ENCODE data around the gene RYR1. TPM values are rescaled to one million over a fixed set of nuclear protein-coding genes. Genes with fewer than 3 reads are reported as not detected.
A peak's percentile ranks its signal among the peaks of the same experiment; 100 is the strongest.

RYR1 gene
- polyA plus RNA-seq, 3 donors: 0.76 to 2.1 (median 2.1) TPM

DNA sequence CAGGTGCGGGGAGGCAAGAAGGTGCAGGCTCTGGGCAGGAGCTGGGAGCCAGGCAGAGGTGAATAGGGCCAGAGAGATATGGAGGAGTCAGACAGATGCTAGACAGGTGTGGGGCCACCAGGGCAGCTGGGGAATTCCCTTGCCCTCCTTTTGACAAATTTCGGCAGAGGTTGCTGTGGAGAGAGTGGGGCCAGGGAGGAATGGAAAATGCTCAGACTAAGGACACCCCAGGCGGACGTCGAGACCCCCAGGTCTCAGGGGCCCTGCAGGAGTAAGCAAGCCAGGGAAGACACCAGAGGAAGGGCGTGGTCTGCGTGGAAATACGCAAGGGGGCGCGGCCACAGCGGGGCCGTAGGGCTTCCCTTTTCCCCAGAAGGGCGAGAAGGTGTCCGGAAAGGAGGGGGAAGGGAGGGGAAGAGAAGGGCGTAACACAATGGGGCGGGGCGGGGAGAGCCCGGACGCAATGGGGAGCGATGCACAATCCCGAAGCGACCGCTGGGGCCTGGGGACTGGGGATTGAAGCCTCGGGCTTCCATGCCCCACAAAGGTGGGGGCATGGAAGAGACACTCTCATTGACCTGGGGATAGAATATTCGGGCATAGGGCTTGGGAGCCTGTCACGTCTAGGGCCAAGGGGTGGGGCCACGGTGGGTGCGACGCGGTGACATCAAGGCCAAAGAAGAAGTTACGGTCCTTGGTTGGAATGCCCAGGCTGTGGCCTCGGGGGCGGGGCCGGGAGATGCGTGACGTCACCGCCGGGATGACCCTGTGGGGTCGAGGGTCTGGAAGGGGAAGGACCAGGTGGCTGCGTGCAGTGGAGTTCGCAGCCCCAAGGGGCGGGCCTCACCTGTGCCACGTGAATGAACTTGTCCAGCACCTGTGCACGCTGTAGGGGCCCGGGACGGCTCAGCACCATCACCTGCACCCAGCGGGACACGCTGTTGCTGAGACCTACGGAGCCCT lies 15.7 kb upstream of the RYR1 start:
- H4K20me1 ChIP-seq (ENCODE audit: insufficient read depth, low read length): peaks cover 17% of the 10 kb centered on the region
- Mint-ChIP-seq H3K4me3 (peak overlapping the region; percentile 86 to 96), H3K27me3 (ENCODE audit: low read depth in 3 of 3) (peaks cover 0 to 2% (median 0%) of the 10 kb centered on the region in 3 donors), H3K36me3 (peaks cover 55 to 74% of the 10 kb centered on the region in 2 donors), H3K27ac (peak overlapping the region; percentile 93 to 99 (median 99)), H3K4me1 (peaks cover 28% of the 10 kb centered on the region), H3K9me3 (peaks cover 0 to 2% (median 0%) of the 10 kb centered on the region in 7 donors)
- intact Hi-C loops (cut with micrococcal nuclease): loop anchor here in 1 of 2 donors (5.0 kb wide), 1 partner anchor 199 kb away; the partner anchor contains the start of genes EIF3K and MAP4K1
- no peak for TF ChIP-seq CTCF (IDR thresholded peaks at IDR 0.05)
- peaks cover 16 to 23% of the 10 kb centered on the region in 2 donors for H3K4me1 ChIP-seq (ENCODE audit: control insufficient read depth in 1 of 2, insufficient read depth in 2 of 2, low read length in 2 of 2)
- peak overlapping the region; percentile 86 to 92 for H3K27ac ChIP-seq (ENCODE audit: low read depth in 1 of 2, low read length in 2 of 2)
- peak overlapping the region; percentile 84 for H3K4me2 ChIP-seq (replicated peaks; ENCODE audit: extremely low read depth, low read length, poor library complexity, severe bottlenecking)
- peaks cover 56 to 80% of the 10 kb centered on the region in 2 donors for H3K36me3 ChIP-seq (replicated peaks in 1 of 2; ENCODE audit: control insufficient read depth in 1 of 2, insufficient read depth in 2 of 2, low read length in 2 of 2)
- DNase-seq: peak; percentile 91 to 94 (median 93)
- peak overlapping the region; percentile 77 for H2AFZ ChIP-seq (ENCODE audit: insufficient read depth, low read depth, low read length, poor library complexity, severe bottlenecking)
- peaks cover 15% of the 10 kb centered on the region for H3K79me2 ChIP-seq (ENCODE audit: insufficient read depth, low read length)
- peak overlapping the region; percentile 53 for H3K9ac ChIP-seq (ENCODE audit: insufficient read depth, low read length, poor library complexity, severe bottlenecking)
- H3K9me3 ChIP-seq (replicated peaks in 1 of 2; ENCODE audit: control insufficient read depth in 1 of 2, insufficient read depth in 1 of 2, low read length in 2 of 2): no peaks in the 10 kb centered on the region
- 19% methylated on average over 40 of the region's 49 CpGs for WGBS (ENCODE audit: insufficient coverage)
- peak overlapping the region; percentile 26 to 83 (median 56) for H3K4me3 ChIP-seq (replicated peaks in 1 of 3; ENCODE audit: low read depth in 2 of 3, low read length in 3 of 3)
- no peaks in the 10 kb centered on the region for H3K27me3 ChIP-seq (ENCODE audit: control insufficient read depth in 2 of 2, insufficient read depth in 2 of 2, low read length in 2 of 2)

DNA sequence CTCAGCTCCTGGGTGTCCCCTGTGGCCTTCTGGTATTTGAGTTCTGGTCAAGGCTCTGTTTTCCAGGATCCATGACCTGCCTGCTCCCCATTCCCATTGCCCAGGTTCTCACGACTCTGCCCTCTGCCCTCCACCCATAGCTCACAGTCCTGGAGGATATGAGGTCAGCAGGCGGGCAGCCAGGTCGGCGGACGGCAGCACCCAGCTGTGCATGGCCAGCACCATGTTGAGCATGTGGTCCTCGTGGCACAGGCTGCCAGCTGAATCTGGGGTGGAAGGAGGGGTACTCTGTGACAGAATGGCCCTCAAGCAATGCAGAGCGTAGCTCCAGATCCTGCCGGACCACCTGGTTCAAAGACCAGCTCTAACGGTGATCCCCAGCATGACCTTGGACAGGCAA lies 12.6 kb upstream of the RYR1 start:
- Mint-ChIP-seq H3K27ac (peak overlapping the region in 4 of 7 donors; percentile 25 to 93 (median 62)), H3K4me1 (peaks cover 47% of the 10 kb centered on the region), H3K9me3 (peaks cover 0 to 2% (median 0%) of the 10 kb centered on the region in 7 donors), H3K4me3 (no peak overlapping the region), H3K36me3 (peaks cover 43 to 56% of the 10 kb centered on the region in 2 donors), H3K27me3 (ENCODE audit: low read depth in 3 of 3) (no peaks in the 10 kb centered on the region)
- peaks cover 46% of the 10 kb centered on the region for H3K79me2 ChIP-seq (ENCODE audit: insufficient read depth, low read length)
- no peaks in the 10 kb centered on the region for H3K27me3 ChIP-seq (ENCODE audit: control insufficient read depth in 2 of 2, insufficient read depth in 2 of 2, low read length in 2 of 2)
- H3K4me1 ChIP-seq (ENCODE audit: control insufficient read depth in 1 of 2, insufficient read depth in 2 of 2, low read length in 2 of 2): peaks cover 40 to 51% of the 10 kb centered on the region in 2 donors
- H2AFZ ChIP-seq (ENCODE audit: insufficient read depth, low read depth, low read length, poor library complexity, severe bottlenecking): no peak overlapping the region
- no peak for TF ChIP-seq CTCF (IDR thresholded peaks at IDR 0.05)
- 96% methylated on average over 7 of the region's 9 CpGs for WGBS (ENCODE audit: insufficient coverage)
- H3K27ac ChIP-seq (ENCODE audit: low read depth in 1 of 2, low read length in 2 of 2): peak overlapping the region in 1 of 2 donors; percentile 56
- DNase-seq: no peak
- H3K9me3 ChIP-seq (replicated peaks in 1 of 2; ENCODE audit: control insufficient read depth in 1 of 2, insufficient read depth in 1 of 2, low read length in 2 of 2): no peaks in the 10 kb centered on the region
- intact Hi-C loops (cut with micrococcal nuclease): no loop called here
- no peak overlapping the region for H3K4me3 ChIP-seq (replicated peaks in 1 of 3; ENCODE audit: low read depth in 2 of 3, low read length in 3 of 3)
- peaks cover 35 to 53% of the 10 kb centered on the region in 2 donors for H3K36me3 ChIP-seq (replicated peaks in 1 of 2; ENCODE audit: control insufficient read depth in 1 of 2, insufficient read depth in 2 of 2, low read length in 2 of 2)
- H3K4me2 ChIP-seq (replicated peaks; ENCODE audit: extremely low read depth, low read length, poor library complexity, severe bottlenecking): no peak overlapping the region
- H3K9ac ChIP-seq (ENCODE audit: insufficient read depth, low read length, poor library complexity, severe bottlenecking): no peak overlapping the region
- peaks cover 13% of the 10 kb centered on the region for H4K20me1 ChIP-seq (ENCODE audit: insufficient read depth, low read length)
